ENCODE results near the gene ADAMTS13. TPM values are rescaled to one million over a fixed set of nuclear protein-coding genes. Genes with fewer than 3 reads are reported as not detected.

ADAMTS13 gene
- total RNA-seq, 1 experiment from 2014 or later, result 4.7 TPM

- Mint-ChIP-seq H3K36me3 (ENCODE audit: insufficient read depth, unreplicated experiment) (peaks cover 27% of the 10 kb centered on the region), H3K27ac (ENCODE audit: unreplicated experiment) (no peak overlapping the region), H3K4me1 (ENCODE audit: low read depth, unreplicated experiment) (no peaks in the 10 kb centered on the region), H3K9me3 (ENCODE audit: low read depth, unreplicated experiment) (no peaks in the 10 kb centered on the region), H3K27me3 (ENCODE audit: unreplicated experiment) (no peaks in the 10 kb centered on the region), H3K4me3 (ENCODE audit: low read depth, unreplicated experiment) (no peak overlapping the region)
- CTCF ChIA-PET, result no interaction called here
- BruUV-seq (replicated peaks), result no TSS peak
- intact Hi-C loops (cut with micrococcal nuclease; ENCODE audit: unreplicated experiment), result loop anchor here (10.0 kb wide), 1 partner anchor 62 kb away; the partner anchor contains the start of genes MED22 and RPL7A
- no peak for TF ChIP-seq CTCF (IDR thresholded peaks at IDR 0.05; ENCODE audit: unreplicated experiment)
- DNase-seq, result peak; percentile 74
Observed at GRCh38 chr9:133406480-133407307, 15.5 kb upstream of the ADAMTS13 start.

GRCh38 chr9:133408042-133408441 lies 14.1 kb upstream of the ADAMTS13 start:
- peaks cover 33% of the 10 kb centered on the region for H3K36me3 Mint-ChIP-seq (ENCODE audit: insufficient read depth, unreplicated experiment)
- no peaks in the 10 kb centered on the region for H3K4me1 Mint-ChIP-seq (ENCODE audit: low read depth, unreplicated experiment)
- CTCF ChIA-PET, result no interaction called here
- no peaks in the 10 kb centered on the region for H3K9me3 Mint-ChIP-seq (ENCODE audit: low read depth, unreplicated experiment)
- intact Hi-C loops (cut with micrococcal nuclease; ENCODE audit: unreplicated experiment), result loop anchor here (10.0 kb wide), 1 partner anchor 63 kb away; the partner anchor contains the start of genes MED22 and RPL7A
- no peak for TF ChIP-seq CTCF (IDR thresholded peaks at IDR 0.05; ENCODE audit: unreplicated experiment)
- no peaks in the 10 kb centered on the region for H3K27me3 Mint-ChIP-seq (ENCODE audit: unreplicated experiment)
- H3K27ac Mint-ChIP-seq (ENCODE audit: unreplicated experiment), result no peak overlapping the region
- no peak overlapping the region for H3K4me3 Mint-ChIP-seq (ENCODE audit: low read depth, unreplicated experiment)
- no peak for DNase-seq
- BruUV-seq (replicated peaks), result no TSS peak

- TF ChIP-seq CTCF (IDR thresholded peaks at IDR 0.05; ENCODE audit: unreplicated experiment), result no peak
- CTCF ChIA-PET, result no interaction called here
- Mint-ChIP-seq H3K9me3 (ENCODE audit: low read depth, unreplicated experiment) (no peaks in the 10 kb centered on the region), H3K36me3 (ENCODE audit: insufficient read depth, unreplicated experiment) (peaks cover 53% of the 10 kb centered on the region), H3K4me1 (ENCODE audit: low read depth, unreplicated experiment) (peaks cover 12% of the 10 kb centered on the region), H3K4me3 (ENCODE audit: low read depth, unreplicated experiment) (no peak overlapping the region), H3K27me3 (ENCODE audit: unreplicated experiment) (no peaks in the 10 kb centered on the region), H3K27ac (ENCODE audit: unreplicated experiment) (no peak overlapping the region)
- intact Hi-C loops (cut with micrococcal nuclease; ENCODE audit: unreplicated experiment), result no loop called here
- BruUV-seq (replicated peaks), result no TSS peak
- no peak for DNase-seq
Observed at GRCh38 chr9:133415170-133415569, 7.0 kb upstream of the ADAMTS13 start.

- intact Hi-C loops (cut with micrococcal nuclease; ENCODE audit: unreplicated experiment), result no loop called here
Observed at GRCh38 chr9:133417541-133418461, 4.4 kb upstream of the ADAMTS13 start, which contains the start of gene REXO4. Gene REXO4, minus strand, starts transcription at chr9:133418010. Its CDS starts 166 bp downstream, at chr9:133417844.

More at GRCh38 chr9:133417541-133418461, 4.4 kb upstream of the ADAMTS13 start, which contains the start of gene REXO4:
- peak; percentile 81 for DNase-seq
- Mint-ChIP-seq H3K27ac (ENCODE audit: unreplicated experiment) (peak within 1 kb of the TSS; percentile 87), H3K4me3 (ENCODE audit: low read depth, unreplicated experiment) (peak within 1 kb of the TSS; percentile 92), H3K36me3 (ENCODE audit: insufficient read depth, unreplicated experiment) (peaks cover 47% of the 10 kb centered on the region), H3K27me3 (ENCODE audit: unreplicated experiment) (no peaks in the 10 kb centered on the region), H3K4me1 (ENCODE audit: low read depth, unreplicated experiment) (peaks cover 20% of the 10 kb centered on the region), H3K9me3 (ENCODE audit: low read depth, unreplicated experiment) (no peaks in the 10 kb centered on the region)
- no peak for TF ChIP-seq CTCF (IDR thresholded peaks at IDR 0.05; ENCODE audit: unreplicated experiment)
- CTCF ChIA-PET, result no interaction called here
- BruUV-seq (replicated peaks), result TSS peak; percentile 65
